RWPE2 (cell line): Measurements from ENCODE around the gene DNAJC6.
"Not testable (repeated sequence)": the region's sequence is repeated elsewhere in the genome, so short reads cannot be mapped to it uniquely, and the experiment has no call there.

Experiments
- ATAC-seq: fragments of 200-7000 bp; cut with Tn5 transposase; 3 replicates; pipeline ENCODE4 v1.9.1; 2021; ENCODE audit warnings: low read depth
- DNase-seq: peaks from one replicate; pipeline ENCODE4 v3.0.0-alpha.2; 2020; ENCODE audit warnings: low spot score
- H3K27ac ChIP-seq: fragments of 450-650 bp; 2 replicates; pipeline ENCODE4 v1.5.1; 2017; ENCODE audit warnings: mild to moderate bottlenecking; ENCODE audit not compliant: poor library complexity, severe bottlenecking
- H3K27me3 ChIP-seq: fragments of 250-450 bp; sonication (Bioruptor Pico); 2 replicates; pipeline ENCODE4 v1.5.1; 2021; ENCODE audit warnings: mild to moderate bottlenecking, moderate library complexity; ENCODE audit not compliant: insufficient read depth, poor library complexity, severe bottlenecking
- H3K36me3 ChIP-seq: fragments of 250-450 bp; sonication (Bioruptor Pico); 2 replicates; pipeline ENCODE4 v1.5.1; 2020; ENCODE audit warnings: low read depth, mild to moderate bottlenecking, moderate library complexity
- H3K4me1 ChIP-seq: fragments of 250-450 bp; sonication (Bioruptor Pico); 2 replicates; pipeline ENCODE4 v1.5.1; 2021; ENCODE audit warnings: mild to moderate bottlenecking, moderate library complexity; ENCODE audit not compliant: insufficient read depth, poor library complexity, severe bottlenecking
- H3K4me3 ChIP-seq: fragments of 250-450 bp; sonication (Bioruptor Pico); 2 replicates; pipeline ENCODE4 v1.5.1; 2021; ENCODE audit warnings: mild to moderate bottlenecking, moderate library complexity; ENCODE audit not compliant: severe bottlenecking
- H3K9me3 ChIP-seq: fragments of 250-450 bp; sonication (Bioruptor Pico); 2 replicates; pipeline ENCODE4 v1.5.1; 2021; ENCODE audit warnings: mild to moderate bottlenecking, moderate library complexity; ENCODE audit not compliant: severe bottlenecking
- TF ChIP-seq, protein P1 (sequence below): fragments of 450-650 bp; IDR thresholded peaks from one replicate; pipeline ENCODE4 v1.5.1; 2017; ENCODE audit warnings: mild to moderate bottlenecking, moderate library complexity; ENCODE audit not compliant: poor library complexity, severe bottlenecking

DNAJC6 gene

GRCh38 chr1:65377496-65378246, 68.3 kb downstream of the DNAJC6 start:
- H3K27me3 ChIP-seq: no peaks in the 10 kb centered on the region
- no peak overlapping the region for H3K27ac ChIP-seq
- no peaks in the 10 kb centered on the region for H3K9me3 ChIP-seq
- H3K4me1 ChIP-seq: no peaks in the 10 kb centered on the region
- TF ChIP-seq, protein P1, sequence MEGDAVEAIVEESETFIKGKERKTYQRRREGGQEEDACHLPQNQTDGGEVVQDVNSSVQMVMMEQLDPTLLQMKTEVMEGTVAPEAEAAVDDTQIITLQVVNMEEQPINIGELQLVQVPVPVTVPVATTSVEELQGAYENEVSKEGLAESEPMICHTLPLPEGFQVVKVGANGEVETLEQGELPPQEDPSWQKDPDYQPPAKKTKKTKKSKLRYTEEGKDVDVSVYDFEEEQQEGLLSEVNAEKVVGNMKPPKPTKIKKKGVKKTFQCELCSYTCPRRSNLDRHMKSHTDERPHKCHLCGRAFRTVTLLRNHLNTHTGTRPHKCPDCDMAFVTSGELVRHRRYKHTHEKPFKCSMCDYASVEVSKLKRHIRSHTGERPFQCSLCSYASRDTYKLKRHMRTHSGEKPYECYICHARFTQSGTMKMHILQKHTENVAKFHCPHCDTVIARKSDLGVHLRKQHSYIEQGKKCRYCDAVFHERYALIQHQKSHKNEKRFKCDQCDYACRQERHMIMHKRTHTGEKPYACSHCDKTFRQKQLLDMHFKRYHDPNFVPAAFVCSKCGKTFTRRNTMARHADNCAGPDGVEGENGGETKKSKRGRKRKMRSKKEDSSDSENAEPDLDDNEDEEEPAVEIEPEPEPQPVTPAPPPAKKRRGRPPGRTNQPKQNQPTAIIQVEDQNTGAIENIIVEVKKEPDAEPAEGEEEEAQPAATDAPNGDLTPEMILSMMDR: no peak
- no peak for DNase-seq
- H3K36me3 ChIP-seq: no peaks in the 10 kb centered on the region
- H3K4me3 ChIP-seq: no peak overlapping the region
- ATAC-seq: no peak

- no peaks in the 10 kb centered on the region for H3K4me1 ChIP-seq
- TF ChIP-seq, protein P1: no peak
- DNase-seq (no peak), ATAC-seq (no peak)
- H3K27me3 ChIP-seq: no peaks in the 10 kb centered on the region
- H3K27ac ChIP-seq: no peak overlapping the region
- no peaks in the 10 kb centered on the region for H3K36me3 ChIP-seq
- no peaks in the 10 kb centered on the region for H3K9me3 ChIP-seq
- H3K4me3 ChIP-seq: no peak overlapping the region
These were observed 69.1 kb downstream of the DNAJC6 start for GRCh38 chr1:65378247-65378946.

DNA sequence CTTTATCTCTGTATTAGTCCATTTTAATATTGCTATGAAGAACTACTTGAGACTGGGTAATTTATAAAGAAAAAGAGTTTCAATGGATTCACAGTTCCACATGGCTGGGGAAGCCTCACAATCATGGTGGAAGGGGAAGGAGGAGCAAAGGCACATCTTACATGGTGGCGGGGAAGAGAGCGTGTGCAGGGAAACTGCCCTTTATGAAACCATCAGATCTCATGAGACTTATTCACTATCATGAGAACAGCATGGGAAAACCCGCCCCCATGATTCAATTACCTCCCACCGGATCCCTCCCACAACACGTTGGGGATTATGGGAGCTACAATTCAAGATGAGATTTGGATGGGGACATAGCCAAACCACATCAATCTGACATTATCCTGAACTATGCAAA, 75.1 kb downstream of the DNAJC6 start:
- not testable (repeated sequence) for H3K4me1 ChIP-seq, H3K27me3 ChIP-seq, H3K36me3 ChIP-seq, H3K27ac ChIP-seq, H3K9me3 ChIP-seq, H3K4me3 ChIP-seq, ATAC-seq, DNase-seq

- DNase-seq (no peak), ATAC-seq (no peak)
- TF ChIP-seq, protein P1: no peak
These were observed 77.1 kb downstream of the DNAJC6 start for GRCh38 chr1:65386439-65386838.

DNA sequence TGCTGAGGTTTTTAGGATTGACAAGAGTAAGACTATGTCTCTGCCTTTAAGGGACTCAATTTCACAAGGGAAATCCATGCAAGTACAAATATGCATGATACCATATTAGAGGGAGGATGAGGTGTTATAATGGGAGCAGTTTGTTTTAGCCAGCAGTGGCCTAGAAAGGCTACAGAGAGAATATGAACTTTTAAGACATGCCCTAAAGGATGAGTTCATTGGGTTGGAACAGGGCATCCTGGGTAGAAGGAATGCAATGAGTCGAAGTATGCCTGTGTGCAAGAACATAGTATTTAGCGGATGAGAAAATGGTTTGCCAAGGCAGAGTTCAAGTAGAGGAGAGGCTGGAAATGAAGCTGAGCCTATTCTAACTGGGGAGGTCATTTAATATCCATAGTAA, 78.5 kb downstream of the DNAJC6 start:
- H3K36me3 ChIP-seq: no peaks in the 10 kb centered on the region
- no peaks in the 10 kb centered on the region for H3K27me3 ChIP-seq
- TF ChIP-seq, protein P1: no peak
- no peaks in the 10 kb centered on the region for H3K9me3 ChIP-seq
- H3K27ac ChIP-seq: no peak overlapping the region
- ATAC-seq (no peak), DNase-seq (no peak)
- H3K4me1 ChIP-seq: no peaks in the 10 kb centered on the region
- no peak overlapping the region for H3K4me3 ChIP-seq

More at GRCh38 chr1:65386439-65386838, 77.1 kb downstream of the DNAJC6 start:
- H3K4me1 ChIP-seq: no peaks in the 10 kb centered on the region
- H3K36me3 ChIP-seq: no peaks in the 10 kb centered on the region
- no peaks in the 10 kb centered on the region for H3K9me3 ChIP-seq
- H3K27ac ChIP-seq: no peak overlapping the region
- no peaks in the 10 kb centered on the region for H3K27me3 ChIP-seq
- H3K4me3 ChIP-seq: no peak overlapping the region
